SW 1271 (cell line): ENCODE measurements around the gene APRT.
"Not testable (repeated sequence)": the region's sequence is repeated elsewhere in the genome, so short reads cannot be mapped to it uniquely, and the experiment has no call there.

Experiments
- DNase-seq, 2 experiments: peaks; one replicate each; lab custom pipeline; 2025; lab: John Stamatoyannopoulos, UW

APRT gene

DNA sequence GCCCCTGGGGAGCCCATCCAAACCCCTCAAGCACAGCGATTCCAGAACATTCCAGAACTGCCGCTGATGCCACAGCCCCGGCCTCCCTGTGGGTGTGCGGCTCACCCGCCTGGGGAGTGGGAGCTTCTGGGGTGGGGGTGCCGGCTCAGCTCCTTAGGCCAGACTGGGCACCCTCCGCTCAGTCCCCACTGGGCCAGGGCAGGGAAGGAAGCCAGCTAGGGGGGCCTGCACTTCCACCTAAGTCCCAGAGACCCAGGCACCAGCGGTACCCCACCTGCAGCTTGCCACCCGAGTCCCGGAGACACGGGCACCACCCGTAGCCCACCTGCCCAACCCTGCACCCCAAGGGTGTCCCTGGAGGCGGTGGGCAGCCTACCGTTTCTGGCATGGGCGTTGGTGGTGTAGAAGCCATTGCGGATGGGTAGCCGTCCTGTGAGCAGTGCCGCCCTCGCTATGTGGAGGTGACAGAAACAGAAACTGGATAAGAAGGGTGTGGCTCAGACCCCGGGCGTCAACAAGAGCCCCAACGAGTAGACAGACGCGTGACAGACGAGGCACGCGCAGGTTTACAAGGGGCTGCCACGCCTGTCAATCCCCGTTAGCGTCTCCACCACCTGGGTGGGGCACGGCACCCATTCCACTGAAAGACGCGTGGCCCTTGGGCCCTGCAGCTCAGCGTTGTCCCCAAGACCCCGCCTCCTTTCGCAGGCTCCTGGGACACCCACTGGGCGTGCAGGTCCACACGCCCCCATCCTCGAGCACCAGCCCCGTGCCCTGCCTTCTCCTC, 30.0 kb upstream of the APRT start:
- no peak for DNase-seq

DNA sequence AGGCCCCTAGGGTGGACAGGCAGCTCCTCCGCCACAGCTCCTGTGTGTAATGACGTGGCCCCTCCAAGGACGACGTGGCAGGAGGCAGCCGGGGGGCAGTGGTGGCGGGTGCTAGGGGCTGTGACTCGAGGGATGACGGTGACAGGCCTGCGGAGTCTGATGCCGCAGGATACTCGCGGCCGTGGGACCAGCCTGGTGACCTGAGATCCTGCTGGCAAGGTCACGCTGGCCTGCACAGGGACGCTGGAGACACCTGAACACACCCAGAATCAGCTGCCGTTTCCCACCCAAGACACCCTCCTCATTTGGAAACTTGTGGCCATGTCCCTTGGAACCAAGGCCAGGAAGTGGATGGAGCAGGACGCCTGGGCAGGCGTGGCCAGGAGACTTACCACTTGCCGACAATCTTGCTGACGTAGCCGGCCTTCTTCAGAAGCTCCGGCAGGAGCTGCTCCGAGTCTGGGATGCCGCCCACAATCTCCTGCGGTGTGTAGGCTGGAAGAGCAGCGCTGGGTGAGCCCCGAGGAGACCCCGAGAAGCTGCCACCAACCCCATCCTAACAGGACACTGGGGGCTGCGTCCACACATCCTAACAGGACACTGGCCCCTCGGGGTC, 29.0 kb upstream of the APRT start:
- DNase-seq: no peak

DNA sequence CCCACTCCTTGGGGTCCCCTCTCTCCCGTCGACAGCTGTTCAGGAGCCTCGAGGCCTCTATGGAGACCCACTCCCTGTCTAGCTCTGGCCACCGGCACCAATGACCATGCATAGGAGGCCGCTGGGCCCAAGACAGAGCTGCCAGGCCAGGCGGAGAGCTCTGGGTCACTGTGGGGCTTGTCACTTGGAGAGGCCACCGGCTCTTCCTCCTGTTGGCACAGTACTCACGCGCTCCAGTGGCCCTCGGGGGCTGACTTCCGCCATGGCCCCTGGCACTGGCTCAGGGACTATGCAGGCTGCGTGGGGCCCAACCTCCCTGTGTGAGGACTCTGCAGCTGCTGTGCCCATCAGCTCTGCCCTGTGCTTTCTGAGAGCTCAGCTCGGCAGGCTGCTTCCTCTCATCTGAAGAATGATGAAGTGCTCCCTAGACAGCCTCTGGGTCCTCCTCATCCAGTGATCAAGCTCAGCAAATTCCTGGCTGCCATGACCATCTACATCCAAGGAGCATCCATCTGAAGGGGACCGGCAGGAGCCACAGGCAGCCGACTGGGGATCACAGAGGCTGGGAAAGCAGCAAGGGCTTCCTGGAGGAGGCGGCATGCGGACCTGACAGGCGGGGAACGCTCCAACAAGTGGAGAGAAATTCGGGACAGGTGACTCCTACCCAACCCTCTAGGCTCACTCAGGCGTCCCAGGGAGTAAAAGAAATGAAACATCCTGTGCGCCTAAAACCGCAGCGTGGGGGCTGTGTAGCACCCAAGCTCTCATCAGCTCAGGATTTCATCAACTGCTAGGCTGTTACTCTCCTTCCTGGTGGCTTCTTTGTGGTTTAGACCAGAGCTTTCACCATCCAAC, 28.2 kb upstream of the APRT start:
- DNase-seq: no peak

DNA sequence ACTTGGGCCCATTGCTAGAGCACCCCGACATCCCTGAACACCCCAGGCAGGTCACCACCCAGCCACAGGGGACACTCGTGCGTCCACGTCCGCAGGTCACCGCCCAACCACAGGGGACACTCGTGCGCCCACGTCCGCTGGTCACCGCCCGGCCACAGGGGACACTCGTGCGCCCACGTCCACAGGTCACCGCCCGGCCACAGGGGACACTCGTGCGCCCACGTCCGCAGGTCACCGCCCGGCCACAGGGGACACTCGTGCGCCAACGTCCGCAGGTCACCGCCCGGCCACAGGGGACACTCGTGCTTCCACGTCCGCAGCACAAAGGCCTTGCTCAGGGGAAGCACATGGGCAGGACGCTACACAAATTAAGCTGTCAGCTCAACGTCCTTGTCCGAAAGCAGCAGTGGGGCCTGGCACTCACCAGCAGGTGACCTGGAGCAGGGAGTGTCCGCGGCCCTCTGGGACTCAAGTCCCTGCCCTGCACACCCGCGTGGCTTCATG, 27.4 kb upstream of the APRT start:
- no peak for DNase-seq

DNA sequence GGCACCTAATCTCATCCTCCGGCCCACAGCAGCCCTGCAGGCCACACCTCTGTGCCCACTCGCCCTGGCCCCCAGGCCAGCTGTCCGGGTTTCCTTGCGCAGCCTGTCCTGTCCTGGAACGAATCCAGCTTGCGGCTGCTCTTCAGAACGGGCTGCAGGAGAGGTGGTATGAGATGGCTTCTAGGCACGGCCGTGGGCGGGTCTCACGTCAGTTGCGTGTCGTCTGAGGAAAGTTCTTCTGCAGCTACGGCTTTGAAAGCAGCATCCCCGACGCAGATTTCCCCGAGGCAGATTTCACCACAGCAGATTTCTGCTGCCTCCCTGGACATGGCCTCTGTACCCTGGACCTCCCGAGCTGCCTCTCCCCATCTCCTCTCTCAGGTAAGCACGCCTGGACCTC, 26.8 kb upstream of the APRT start:
- DNase-seq: no peak

DNA sequence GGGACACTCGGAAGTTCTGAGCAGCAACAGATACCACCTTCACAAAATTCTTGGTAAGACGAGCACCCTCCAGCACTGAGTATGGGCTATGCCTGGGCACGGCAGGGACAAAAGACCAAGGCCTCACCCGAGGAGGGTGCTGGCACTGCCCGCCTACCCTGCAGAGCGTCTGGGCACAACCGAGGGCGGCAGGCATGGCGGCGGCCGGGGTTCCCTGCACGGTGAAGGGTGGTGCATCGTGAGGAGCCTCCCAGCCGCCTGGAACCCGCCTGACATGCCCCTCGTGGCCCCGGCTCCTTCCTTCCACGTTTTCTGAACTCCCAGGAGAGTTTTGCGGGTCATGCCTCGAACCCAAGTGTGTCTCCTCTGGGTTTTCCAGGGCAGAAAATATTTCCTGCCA, 26.1 kb upstream of the APRT start:
- no peak for DNase-seq

DNA sequence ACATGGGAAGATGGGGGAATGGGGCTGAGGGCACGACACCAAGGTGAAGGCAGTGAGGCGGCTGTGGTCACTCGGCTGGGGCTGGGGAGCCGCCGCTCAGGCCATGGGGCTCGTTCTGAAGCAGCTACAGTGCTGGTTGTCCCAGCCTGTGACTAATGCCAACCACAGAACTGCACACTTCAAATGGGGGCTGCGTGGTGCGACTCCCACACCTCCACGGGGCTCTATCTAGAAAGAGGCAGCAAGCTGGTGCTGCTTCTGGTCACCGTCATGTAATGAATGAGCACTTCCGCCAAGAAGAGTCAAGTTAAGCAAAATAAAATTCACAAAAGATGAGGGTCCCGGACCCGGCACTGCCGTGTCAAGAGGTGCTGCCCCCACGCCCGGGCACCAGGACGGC, 25.1 kb upstream of the APRT start:
- no peak for DNase-seq

DNA sequence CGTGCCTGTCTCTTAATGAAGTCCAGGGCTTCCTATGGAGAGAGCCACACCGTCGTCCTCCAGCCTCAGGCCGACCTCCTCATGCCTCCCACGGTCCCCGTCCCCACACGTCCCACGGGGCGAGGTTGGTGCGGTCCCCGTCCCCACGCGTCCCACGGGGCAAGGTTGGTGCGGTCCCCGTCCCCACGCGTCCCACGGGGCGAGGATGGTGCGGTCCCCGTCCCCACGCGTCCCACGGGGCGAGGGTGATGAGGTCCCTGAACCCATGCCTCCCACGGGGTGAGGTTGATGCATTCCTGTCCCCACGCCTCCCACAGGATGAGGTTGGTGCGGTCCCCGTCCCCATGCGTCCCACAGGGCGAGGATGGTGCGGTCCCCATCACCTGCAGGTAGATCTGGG, 24.1 kb upstream of the APRT start:
- no peak for DNase-seq

DNA sequence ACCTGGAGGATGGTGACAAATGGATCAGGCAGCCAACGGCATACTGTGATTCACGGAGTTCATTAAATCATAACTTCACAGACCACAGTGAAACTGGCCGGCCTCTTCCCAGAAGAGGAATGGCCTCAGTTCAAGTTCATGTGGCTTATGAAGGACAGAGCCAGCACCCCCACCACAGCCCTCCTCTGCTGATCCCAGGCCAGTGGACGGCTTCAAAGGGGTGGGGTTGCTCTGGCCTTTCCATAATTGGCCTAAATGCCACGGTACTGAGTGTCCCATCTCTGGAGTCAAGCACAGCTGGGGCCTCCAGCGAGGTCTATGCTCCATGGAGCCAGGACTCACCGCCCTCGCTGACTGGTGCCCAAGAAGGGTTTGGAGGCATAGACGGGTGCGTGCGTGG, 23.7 kb upstream of the APRT start:
- no peak for DNase-seq

DNA sequence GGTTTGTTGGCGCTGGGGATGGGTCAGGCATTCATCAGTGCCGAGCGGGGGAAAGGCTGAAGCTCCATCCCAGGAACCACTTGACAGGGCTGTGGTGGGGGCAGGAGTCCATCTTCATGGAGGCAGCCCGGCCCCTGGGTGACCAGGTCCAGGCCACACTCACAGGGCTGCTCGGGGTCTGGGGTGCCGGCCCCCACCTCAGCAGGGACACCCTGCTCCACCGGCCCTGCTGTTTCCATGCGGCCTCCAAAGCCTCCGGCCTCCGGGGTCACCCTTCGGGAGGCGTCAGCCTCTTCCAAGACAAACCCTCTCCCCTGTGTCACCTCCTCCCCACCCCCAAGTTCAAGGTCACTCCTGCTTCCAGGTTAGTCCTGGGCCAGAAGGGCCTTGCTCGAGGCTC, 22.9 kb upstream of the APRT start:
- no peak for DNase-seq

DNA sequence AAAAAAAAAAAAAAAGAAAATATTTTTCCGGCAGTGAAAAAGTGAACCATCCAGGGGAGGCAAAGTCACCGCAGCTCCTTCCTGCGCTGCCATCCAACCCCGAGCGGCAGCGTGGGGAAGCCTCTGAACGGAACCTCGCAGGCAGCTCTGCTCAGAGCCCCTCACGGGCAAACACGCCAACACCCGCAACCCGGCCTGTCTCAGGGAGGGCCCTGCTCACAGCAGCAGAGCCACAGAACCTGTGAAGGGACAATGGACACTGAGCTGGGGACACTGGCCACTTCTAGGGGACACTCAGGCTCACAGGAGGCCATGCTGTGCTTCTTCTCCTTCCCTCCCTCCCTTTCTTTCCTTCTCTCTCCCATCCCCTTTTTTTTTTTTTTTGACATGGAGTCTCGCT, 21.4 kb upstream of the APRT start:
- no peak for DNase-seq

DNA sequence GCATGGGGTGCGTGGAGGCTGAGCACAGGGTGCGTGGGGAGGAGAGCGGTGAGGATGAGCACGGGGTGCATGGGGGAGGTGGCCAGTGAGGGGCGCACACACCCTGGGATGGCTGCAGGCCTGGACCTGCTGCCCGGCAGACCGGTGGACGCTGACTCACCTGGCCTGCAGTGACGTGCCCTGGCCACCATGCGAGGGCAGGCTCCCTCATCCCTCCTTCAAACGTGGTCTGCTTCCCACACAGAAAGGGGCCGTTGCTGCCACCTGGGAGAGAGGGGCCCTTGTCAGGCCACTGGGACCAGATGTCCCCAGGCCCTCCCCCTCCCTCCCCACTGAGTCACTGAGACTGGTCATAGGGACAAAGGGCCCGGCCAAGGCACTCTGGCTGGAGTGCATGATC, 20.1 kb upstream of the APRT start:
- no peak for DNase-seq

DNA sequence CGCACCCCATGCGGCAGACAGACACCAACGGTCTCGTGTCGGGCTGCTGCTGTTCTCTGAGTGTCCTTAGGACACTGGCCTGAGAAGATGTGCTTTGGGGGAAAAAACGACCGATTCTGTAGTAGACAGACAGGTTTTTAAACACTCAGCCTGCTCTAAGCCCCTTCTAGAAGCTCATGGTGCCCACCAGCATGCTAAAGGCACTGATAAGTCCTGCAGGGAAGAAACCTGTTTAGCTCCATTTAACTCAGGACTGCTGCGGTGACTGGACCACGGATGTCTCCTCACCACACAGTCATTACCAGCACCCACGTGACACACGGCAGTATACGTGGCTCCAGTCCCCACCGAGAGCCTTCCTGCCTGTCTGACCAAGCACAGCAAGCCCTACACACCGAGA, 19.1 kb upstream of the APRT start:
- DNase-seq: no peak

DNA sequence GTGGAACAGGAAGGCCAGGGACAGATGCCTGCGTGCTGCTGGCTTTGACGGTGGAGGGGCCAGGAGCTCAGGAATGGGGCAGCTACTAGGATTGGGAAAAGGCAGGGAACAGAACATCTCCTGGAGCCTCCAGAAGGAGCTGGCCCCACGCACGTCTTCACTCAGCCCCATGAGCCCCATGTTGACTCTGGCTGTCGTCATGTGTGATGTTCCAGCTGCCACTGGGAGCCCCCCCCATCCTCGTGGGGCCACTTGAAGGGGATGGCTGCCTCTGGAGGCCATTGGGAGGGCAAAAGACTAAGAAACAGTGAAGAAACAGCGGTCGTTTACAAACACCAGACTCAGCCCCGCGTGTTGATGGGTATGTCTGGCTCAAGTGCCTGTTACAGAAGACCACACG, 18.5 kb upstream of the APRT start:
- no peak for DNase-seq

DNA sequence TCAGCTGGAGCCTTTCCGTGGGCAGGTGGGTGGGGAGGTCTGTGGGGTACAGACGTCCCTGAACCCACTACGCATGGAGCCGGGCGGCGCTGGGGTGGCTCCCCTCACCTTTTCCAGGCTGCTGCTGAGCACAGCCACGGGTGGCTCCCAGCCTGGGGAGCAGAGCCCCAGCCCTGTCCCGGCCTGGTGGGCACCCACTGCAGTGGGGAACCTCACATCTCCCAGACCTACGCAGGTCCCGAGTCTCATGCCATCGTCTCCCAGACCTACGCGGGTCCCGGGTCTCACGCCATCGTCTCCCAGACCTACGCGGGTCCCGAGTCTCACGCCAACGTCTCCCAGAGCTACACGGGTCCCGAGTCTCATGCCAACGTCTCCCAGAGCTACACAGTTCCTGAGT, 17.0 kb upstream of the APRT start:
- no peak for DNase-seq

DNA sequence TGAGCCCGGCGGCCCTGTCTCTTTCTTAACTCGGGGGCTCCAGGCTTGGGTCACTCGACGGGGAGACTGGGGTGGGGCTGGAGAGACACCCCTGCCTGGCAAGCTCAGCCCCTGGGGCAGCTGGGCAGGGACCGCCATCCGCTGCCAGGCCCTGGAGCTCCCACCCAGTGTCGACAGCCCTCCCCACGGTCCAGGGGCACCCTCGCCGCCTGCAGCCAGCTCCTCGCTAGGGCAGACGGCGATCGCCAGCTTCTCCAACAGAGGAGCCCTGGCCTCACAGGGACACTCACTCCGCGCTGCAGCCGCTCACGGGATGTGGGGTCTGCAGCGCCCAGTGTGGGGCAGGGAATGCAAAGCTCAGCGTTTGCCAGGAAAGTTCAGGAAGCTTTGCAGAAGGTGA, 16.0 kb upstream of the APRT start:
- no peak for DNase-seq

DNA sequence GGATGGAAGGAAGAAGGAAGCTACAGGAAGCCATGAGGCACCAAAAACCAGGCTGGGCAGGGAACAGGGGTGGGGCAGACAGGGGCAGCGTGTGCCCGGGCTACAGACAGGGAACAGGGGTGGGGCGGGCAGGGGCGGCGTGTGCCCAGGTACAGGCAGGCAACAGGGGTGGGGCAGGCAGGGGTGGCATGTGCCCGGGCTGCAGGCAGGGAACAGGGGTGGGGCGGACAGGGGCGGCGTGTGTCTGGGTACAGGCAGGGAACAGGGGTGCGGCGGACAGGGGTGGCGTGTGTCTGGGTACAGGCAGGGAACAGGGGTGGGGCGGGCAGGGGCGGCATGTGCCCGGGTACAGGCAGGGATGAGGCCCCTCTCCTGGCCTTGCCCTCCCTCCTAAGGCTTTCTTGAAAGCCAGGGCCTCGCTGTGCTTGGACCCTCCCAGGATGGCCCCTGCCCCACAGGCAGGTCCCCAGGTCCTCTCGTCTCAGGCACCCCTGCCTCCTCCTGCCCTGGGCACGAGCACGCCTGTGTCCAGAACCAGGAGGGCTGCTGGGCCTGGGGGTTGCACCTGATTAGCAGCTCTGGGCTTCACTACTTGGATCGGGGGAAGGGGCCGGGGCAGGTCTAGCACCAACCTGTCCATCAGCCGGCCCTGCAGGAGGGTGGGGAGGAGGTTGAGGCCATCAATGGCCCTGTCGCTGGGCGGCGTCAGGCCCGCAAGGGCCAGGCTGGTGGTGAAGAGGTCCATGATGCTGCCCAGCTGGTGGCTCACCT, 14.5 kb upstream of the APRT start:
- DNase-seq: no peak

DNA sequence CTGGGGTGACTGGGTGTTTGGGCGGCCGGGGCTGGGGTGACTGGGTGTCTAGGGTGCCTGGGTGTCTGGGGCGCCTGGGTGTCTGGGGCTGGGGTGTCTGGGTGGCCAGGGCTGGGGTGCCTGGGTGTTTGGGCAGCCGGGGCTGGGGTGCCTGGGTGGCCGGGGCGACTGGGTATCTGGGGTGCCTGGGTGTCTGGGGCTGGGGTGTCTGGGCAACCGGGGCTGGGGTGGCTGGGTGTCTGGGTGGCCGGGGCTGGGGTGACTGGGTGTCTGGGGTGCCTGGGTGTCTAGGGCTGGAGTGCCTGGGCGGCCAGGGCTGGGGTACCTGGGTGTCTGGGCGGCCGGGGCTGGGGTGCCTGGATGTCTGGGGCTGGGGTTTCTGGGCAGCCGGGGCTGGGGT, 13.4 kb upstream of the APRT start:
- DNase-seq: no peak

DNA sequence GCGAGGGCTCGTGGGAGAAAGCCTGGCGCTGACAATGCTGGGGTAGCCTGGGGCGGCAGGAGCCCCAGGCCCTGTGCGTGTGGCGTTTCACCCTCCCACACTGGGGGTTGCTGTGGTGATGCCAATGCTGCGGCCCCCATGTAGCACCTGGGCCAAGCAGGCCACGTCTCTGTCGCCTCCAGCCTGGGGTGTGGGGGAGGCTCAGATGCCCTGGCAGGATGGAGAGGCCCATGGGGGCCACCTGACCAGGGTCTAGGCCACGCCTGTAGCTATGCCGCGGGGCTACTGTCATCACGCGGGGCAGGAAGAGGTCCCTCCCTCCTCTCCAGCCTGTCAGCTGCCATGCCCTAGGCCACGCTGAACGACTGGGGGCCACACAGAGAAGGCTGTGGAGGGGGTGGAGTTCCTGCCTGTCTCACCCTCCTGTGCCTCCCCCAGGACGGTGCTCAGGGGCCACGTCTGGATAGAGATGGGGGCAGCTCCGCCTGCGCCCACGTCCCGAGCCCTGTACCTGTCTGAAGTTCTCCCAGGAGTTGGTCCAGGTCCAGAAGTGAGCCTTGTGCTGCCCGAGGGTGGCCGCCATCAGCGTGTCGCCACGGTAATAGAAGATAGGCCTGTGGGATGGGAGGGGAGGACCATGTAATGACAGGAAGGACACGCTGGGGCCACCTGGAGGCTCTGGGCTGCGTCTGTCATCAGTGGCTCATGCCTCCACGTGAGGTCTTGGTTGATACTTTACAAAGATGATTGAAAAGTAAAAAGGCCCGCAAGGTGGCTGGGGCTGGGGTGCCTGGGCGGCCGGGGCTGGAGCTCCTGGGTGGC, 12.7 kb upstream of the APRT start:
- DNase-seq: no peak

DNA sequence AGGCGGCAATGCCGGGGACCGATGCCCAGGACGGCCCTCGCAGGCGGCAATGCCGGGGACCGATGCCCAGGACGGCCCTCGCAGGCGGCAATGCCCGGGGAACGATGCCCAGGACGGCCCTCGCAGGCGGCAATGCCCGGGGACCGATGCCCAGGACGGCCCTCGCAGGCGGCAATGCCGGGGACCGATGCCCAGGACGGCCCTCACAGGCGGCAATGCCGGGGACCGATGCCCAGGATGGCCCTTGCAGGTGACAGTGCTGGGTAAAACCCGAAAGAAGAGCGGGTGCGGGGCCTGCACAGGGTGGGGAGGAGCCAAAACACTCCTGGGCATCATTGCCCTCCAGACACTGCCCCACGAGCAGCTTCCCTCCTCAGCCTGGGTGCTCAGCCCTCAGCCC, 11.9 kb upstream of the APRT start:
- DNase-seq: not testable (repeated sequence)
